GM18951 (cell line): ENCODE results near the gene CD48.

Source experiments
- POLR2A ChIP-seq: IDR thresholded peaks from 4 replicates; pipeline ENCODE4 v1.6.1; 2011; ENCODE audit warnings: mild to moderate bottlenecking; ENCODE audit not compliant: insufficient read length, insufficient read depth; ENCODE audit errors: extremely low read depth
- in situ Hi-C: fragments of 300-500 bp; cut with MboI; formaldehyde crosslinking; loops from one replicate; pipeline ENCODE4 v1.12.0; 2022; ENCODE audit warnings: low sequenced_read_pairs, mixed read lengths, inconsistent platforms; ENCODE audit not compliant: unreplicated experiment

The CD48 gene

DNA sequence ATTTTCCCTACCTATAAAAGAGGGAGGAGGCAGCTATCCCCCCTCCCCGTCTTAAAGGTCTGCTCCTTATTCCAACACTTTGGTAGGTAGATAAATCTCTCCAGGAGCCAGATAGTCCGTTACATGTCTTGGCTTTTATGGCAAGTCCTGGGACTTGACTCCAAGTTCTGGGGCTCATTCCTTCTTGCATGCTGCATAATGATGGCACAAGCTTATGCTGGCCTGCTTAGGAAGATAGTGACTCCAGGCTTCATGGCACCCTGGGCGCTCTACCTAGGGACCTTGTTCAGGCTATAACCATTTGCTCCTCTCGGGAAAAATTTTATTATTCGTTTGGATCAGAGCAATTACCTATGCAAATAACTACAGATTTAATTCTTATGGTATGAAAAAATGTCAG, 68.5 kb downstream of the CD48 start:
- TF ChIP-seq POLR2A = no peak
- in situ Hi-C loops = no loop called here

DNA sequence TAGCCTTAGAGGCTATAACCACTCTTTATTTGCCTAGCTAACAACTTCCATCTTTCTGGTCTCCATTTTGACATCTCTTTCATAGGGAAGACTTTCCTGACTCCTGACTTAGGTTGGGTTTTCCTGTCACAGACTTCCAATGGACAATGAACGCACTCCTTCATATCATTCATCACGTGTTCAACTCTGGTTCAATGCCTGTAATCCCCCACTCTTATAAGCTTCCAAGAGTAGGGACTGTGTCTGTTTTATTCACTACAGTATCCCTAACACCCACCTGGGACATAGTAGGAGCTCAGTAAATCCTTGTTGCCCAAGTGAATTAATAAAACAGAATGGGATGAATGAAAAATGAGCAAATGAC, 69.4 kb downstream of the CD48 start:
- in situ Hi-C loops = no loop called here
- no peak for TF ChIP-seq POLR2A

- in situ Hi-C loops = no loop called here
Observed at GRCh38 chr1:160641323-160642280, 70.0 kb downstream of the CD48 start.

DNA sequence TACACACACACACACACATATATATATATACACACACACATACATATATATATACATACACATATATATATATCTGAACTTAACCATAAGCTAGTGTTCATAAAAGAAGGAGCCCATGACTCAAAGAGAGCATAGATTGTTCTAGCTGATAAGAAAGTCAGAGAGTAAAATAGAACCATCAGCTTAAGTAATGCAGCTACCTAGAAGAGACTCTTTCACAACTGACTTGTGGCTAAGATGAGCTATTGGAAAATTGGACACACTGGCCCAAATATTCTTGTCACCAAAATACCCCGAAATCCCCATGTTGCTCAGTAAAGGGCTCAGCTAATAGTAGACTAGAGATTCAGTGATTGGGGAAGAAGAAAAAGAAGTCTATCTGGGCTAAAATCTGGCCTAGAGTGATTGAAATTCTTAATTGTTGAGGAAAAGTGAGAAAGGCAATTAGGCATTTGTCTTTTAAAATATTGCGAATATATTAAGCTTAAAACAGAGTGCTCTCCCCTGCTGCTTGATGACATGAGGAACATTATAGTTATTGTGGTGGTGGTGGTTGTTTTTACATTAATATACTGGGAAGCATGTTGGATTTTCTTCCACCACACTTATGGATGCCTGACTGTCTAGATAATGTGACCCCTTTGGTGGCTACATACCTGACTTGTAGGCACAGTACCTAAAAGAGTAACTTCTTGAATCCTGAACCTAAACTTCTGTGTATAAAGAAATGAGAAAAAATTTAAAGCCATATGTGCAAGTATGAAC, 71.1 kb downstream of the CD48 start:
- in situ Hi-C loops = no loop called here
- no peak for TF ChIP-seq POLR2A

More at GRCh38 chr1:160641323-160642280, 70.0 kb downstream of the CD48 start:
- TF ChIP-seq POLR2A = peak; percentile 37

- TF ChIP-seq POLR2A = peak; percentile 14
- in situ Hi-C loops = no loop called here
Observed at GRCh38 chr1:160639652-160640051, 72.0 kb downstream of the CD48 start.

DNA sequence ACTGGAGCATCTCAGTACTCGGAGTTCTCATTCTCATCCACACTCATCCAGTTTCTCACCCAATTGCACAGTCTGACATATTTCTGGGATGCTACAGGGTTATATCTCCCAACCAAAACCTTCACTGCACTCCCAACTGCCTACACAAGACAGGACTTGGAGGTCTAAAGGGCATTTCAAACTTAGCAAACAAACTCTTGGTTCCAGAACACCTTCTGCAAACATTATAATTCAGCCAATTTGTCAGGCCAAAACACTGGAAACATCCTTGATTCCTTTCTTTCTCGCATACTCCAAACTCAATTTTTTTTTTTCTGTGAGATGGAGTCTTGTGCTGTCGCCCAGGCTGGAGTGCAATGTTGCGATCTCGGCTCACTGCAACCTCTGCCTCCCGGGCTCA, 72.7 kb downstream of the CD48 start:
- no peak for TF ChIP-seq POLR2A
- in situ Hi-C loops = no loop called here

GRCh38 chr1:160638540-160638857, 73.1 kb downstream of the CD48 start:
- in situ Hi-C loops = no loop called here

GRCh38 chr1:160637821-160638539, 73.6 kb downstream of the CD48 start:
- in situ Hi-C loops = no loop called here
- no peak for TF ChIP-seq POLR2A

More at GRCh38 chr1:160638540-160638857, 73.1 kb downstream of the CD48 start:
- TF ChIP-seq POLR2A = no peak

GRCh38 chr1:160637065-160637464, 74.6 kb downstream of the CD48 start:
- in situ Hi-C loops = no loop called here
- peak; percentile 36 for TF ChIP-seq POLR2A

DNA sequence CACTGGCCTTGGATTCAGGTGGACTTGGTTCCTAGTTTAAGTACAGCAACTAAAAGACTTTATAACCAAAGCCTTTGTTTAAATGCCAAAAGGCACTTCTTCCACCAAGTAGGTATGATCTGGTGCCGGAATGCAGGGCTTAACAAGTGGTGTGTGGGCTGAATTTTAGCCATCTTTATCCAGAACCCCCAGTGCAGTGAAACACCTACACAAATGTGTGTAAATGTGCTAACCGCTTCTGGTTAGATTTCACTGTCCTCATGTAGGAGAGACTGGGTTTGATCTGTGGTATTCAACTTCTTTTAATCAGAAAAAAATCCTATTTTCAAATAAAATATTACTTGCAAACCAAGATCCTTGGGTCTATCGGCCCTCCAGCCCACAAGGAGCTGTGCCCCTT, 75.1 kb downstream of the CD48 start:
- no peak for TF ChIP-seq POLR2A
- in situ Hi-C loops = no loop called here

DNA sequence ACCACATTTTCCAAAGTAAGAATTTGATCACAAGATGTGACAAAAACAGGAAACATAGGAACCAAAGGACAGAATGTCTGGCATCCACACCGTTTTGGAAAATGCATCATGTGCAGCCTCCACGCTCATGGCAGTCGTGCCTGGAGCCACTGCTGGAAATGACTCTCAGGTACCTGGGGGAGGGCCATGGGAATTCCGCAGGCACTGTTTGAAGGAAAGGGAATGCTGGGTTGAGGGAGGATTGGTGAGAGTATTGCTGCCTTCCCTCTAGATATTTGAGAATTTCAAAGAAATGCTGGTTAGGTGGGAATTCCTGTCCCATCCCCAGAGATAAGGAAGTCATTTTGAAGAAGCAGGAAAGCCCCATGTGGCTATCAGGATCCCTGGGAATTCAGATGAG, 75.5 kb downstream of the CD48 start:
- in situ Hi-C loops = no loop called here
- peak; percentile 37 for TF ChIP-seq POLR2A

DNA sequence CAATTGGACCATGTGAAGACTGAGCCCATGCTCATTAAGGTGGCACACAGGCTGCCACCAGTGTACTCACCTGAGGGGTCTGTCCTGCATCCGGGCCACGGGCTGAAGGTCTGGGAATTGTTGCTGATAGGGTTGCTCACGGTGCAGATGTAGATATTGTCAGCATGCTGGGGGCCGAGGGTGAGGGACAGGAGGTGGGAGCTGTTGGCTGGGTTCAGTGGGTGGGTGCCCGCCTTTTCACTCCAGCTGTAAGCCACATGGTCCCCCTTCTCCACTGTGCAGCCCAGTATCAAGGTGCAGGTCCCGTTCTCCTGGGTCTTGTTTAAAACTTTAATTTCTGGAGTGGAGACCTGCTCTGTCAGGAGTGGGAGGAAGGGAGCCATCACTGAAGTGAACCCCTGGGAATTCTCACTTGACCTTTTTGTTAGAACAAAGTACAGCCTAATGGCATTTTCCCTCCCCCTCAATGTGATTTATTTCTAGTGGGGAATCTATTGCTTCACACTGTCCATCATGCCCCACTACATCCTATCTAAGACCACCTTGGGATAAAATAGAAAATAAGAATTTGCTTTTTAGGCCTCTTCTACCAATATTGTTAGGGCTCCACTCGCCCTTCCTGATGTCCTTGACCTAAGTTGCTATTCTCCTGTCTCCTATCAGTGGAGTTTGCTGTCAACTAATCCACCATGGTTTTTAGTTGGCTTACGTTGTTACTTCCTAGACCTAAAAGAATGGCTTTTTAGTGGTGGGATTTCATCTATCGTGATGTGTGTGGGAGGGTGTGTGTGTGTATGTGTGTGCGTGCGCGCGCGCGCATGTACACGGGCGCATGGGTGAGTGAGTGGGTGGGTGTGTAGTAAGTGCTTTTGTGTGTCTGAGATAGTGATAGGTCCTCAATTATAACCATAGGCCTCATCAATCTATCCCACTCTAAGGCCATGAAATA, 76.8 kb downstream of the CD48 start:
- in situ Hi-C loops = no loop called here
- peak; percentile 67 for TF ChIP-seq POLR2A
